Caco-2 (cell line): Measurements from ENCODE around the gene PITX1. TPM values are rescaled to one million over a fixed set of nuclear protein-coding genes. Genes with fewer than 3 reads are reported as not detected.

Source experiments
- BruUV-seq: library from RNA; stranded (reverse); fragments of 400-500 nt; replicated peaks from 2 replicates; lab custom pipeline; 2021; lab: Mats Ljungman, UMichigan
- CTCF ChIA-PET: fragments of 300-600 bp; sonication (Branson Sonifier 250); formaldehyde crosslinking; loops from one replicate; lab custom pipeline; 2022; ENCODE audit warnings: antibody characterized with exemption; lab: Charles Lee
- POLR2A ChIA-PET: fragments of 300-600 bp; sonication (Branson Sonifier 250); formaldehyde crosslinking; loops from one replicate; lab custom pipeline; 2022; ENCODE audit warnings: antibody characterized with exemption; lab: Charles Lee
- DNase-seq, 2 experiments: peaks; one replicate each; pipeline versions ENCODE4 v3.0.0 to v3.0.0-alpha.2; 2020 to 2022
- H3K27me3 ChIP-seq: replicated peaks from 2 replicates; pipeline ENCODE4 v1.6.0; 2011; ENCODE audit warnings: low read length; ENCODE audit not compliant: control insufficient read depth, insufficient read depth
- H3K36me3 ChIP-seq: 2 replicates; pipeline ENCODE4 v1.5.1; 2011; ENCODE audit warnings: low read length; ENCODE audit not compliant: control insufficient read depth, insufficient read depth
- H3K4me1 ChIP-seq: fragments of 250-450 bp; sonication (Bioruptor Pico); 2 replicates; pipeline ENCODE4 v1.5.1; 2020; ENCODE audit warnings: mild to moderate bottlenecking
- H3K4me3 ChIP-seq: 2 replicates; pipeline ENCODE4 v1.5.1; 2011; ENCODE audit warnings: low read depth, mild to moderate bottlenecking, control low read depth, low read length
- H3K9me3 ChIP-seq: fragments of 250-450 bp; sonication (Bioruptor Pico); 2 replicates; pipeline ENCODE4 v1.5.1; 2020; ENCODE audit warnings: mild to moderate bottlenecking, moderate library complexity
- H3K27ac Mint-ChIP-seq: one replicate; pipeline ENCODE4 v1.8.0; 2022; ENCODE audit warnings: mixed read lengths; ENCODE audit not compliant: unreplicated experiment
- H3K27me3 Mint-ChIP-seq: one replicate; pipeline ENCODE4 v1.8.0; 2022; ENCODE audit warnings: mixed read lengths; ENCODE audit not compliant: insufficient read depth, unreplicated experiment
- H3K36me3 Mint-ChIP-seq: one replicate; pipeline ENCODE4 v1.8.0; 2022; ENCODE audit warnings: mild to moderate bottlenecking, mixed read lengths; ENCODE audit not compliant: insufficient read depth, unreplicated experiment
- H3K4me1 Mint-ChIP-seq: one replicate; pipeline ENCODE4 v1.8.0; 2022; ENCODE audit warnings: low read depth, mixed read lengths; ENCODE audit not compliant: unreplicated experiment
- H3K4me3 Mint-ChIP-seq: one replicate; pipeline ENCODE4 v1.8.0; 2022; ENCODE audit warnings: mild to moderate bottlenecking, moderate library complexity, mixed read lengths; ENCODE audit not compliant: unreplicated experiment
- H3K9me3 Mint-ChIP-seq: one replicate; pipeline ENCODE4 v1.8.0; 2022; ENCODE audit warnings: mixed read lengths; ENCODE audit not compliant: unreplicated experiment
- intact Hi-C: fragments of 100-400 bp; cut with micrococcal nuclease; formaldehyde crosslinking; loops from one replicate; pipeline ENCODE4 v1.10.0; 2022; ENCODE audit not compliant: unreplicated experiment
- total RNA-seq: library from RNA; stranded (reverse); gene quantifications from 2 replicates; pipeline ENCODE4 v1.2.3, GENCODE V29; 2022
- TF ChIP-seq, protein P1 (sequence below), 2 experiments: fragments of 200-600 bp in 1 of 2; IDR thresholded peaks; 1 replicate in 1 of 2; 2 replicates in 1 of 2; pipeline versions ENCODE4 v1.5.1 to v1.8.0; 2011 to 2022; ENCODE audit warnings: antibody characterized with exemption in 1 of 2, control low read depth in 1 of 2, inconsistent platforms in 1 of 2, low read depth in 1 of 2, low read length in 1 of 2, mild to moderate bottlenecking in 1 of 2, moderate library complexity in 1 of 2; ENCODE audit not compliant: insufficient read depth in 1 of 2, severe bottlenecking in 1 of 2, unreplicated experiment in 1 of 2

PITX1 gene
- total RNA-seq, 1 experiment from 2014 or later, result 117 TPM

DNA sequence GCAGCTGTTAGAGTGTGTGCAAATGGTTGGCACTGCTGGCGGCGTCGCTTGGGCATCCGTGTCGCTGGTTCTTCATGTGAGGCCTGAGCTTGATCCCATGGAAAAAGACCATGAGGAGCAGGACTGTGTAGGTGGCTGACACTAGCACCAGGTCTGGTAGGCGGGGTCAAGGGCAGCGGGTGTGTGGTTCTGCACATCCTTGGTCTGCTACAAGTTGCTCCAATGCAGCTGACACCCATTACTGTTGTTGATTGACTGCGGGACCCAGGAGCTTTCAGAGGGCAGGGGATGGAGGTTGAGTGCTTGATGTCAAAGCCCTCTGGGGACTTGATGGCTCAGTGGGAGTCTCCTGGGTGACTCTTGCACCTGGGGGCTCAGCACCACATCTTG lies 29.0 kb upstream of the PITX1 start:
- Mint-ChIP-seq H3K4me3 (no peak overlapping the region), H3K36me3 (no peaks in the 10 kb centered on the region), H3K27ac (no peak overlapping the region), H3K27me3 (no peaks in the 10 kb centered on the region), H3K4me1 (peaks cover 7% of the 10 kb centered on the region), H3K9me3 (no peaks in the 10 kb centered on the region)
- Histone ChIP-seq H3K4me3 (no peak overlapping the region), H3K9me3 (no peaks in the 10 kb centered on the region), H3K4me1 (no peaks in the 10 kb centered on the region), H3K36me3 (no peaks in the 10 kb centered on the region), H3K27me3 (no peaks in the 10 kb centered on the region)
- no peak for DNase-seq
- ChIA-PET CTCF (interaction anchor here (1.6 kb wide), 1 partner anchor 158 kb away, joined by 3 read pairs; the partner anchor contains the start of gene PCBD2), POLR2A (no interaction called here)
- intact Hi-C loops, result no loop called here
- BruUV-seq, result no TSS peak
- TF ChIP-seq, protein P1, sequence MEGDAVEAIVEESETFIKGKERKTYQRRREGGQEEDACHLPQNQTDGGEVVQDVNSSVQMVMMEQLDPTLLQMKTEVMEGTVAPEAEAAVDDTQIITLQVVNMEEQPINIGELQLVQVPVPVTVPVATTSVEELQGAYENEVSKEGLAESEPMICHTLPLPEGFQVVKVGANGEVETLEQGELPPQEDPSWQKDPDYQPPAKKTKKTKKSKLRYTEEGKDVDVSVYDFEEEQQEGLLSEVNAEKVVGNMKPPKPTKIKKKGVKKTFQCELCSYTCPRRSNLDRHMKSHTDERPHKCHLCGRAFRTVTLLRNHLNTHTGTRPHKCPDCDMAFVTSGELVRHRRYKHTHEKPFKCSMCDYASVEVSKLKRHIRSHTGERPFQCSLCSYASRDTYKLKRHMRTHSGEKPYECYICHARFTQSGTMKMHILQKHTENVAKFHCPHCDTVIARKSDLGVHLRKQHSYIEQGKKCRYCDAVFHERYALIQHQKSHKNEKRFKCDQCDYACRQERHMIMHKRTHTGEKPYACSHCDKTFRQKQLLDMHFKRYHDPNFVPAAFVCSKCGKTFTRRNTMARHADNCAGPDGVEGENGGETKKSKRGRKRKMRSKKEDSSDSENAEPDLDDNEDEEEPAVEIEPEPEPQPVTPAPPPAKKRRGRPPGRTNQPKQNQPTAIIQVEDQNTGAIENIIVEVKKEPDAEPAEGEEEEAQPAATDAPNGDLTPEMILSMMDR (IDR thresholded peaks at IDR 0.05; ENCODE audit: insufficient read depth in 1 of 2, low read depth in 1 of 2, low read length in 1 of 2, severe bottlenecking in 1 of 2, unreplicated experiment in 1 of 2), result no peak

DNA sequence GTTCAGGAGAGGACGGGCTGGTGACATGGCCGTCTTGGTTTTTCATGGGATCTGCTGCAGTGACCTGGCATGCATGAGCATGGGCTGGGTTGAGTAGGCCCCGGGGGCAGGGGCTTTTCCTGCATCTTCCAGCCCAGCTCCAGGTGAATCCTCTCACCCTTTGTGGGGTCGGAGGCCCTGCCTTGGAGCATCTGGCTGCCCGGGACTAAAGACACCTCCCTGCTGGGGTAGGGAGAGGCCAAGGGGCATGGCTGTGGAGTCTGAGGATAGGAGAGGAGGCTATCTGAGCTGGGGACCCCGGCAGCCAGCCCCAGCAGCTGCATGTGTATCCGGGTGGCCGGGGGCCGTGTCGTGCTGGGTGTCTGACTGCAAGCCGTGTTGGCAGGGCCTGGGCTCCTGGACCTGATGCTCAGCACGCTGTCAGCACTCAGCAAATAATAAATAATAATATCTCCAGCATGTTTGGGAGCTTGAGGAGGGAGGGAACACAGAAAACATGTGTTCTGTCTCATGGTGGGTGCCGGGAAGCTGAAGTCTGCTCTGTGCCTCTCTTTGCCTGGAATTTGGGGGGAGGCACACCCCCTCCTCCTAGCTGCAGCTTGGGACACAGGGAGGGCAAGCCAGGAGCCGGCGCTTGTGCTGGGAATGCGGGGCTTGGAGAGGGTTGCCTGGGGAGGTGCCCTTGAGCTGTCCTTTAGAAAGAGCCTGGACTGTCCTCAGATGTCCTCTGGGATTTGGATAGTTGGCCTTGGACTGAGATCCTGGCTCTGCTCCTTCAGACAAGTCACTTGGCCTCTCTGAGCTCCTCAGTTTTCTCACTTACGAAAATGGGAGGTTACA lies 28.4 kb upstream of the PITX1 start:
- H3K4me1 ChIP-seq, result no peaks in the 10 kb centered on the region
- ChIA-PET POLR2A (interaction anchor here (0.5 kb wide), 1 partner anchor 363 kb away, joined by 5 read pairs; no protein-coding TSS in a partner anchor), CTCF (interaction anchor here (0.6 to 1.6 kb wide), 2 partner anchors 9 to 158 kb away, joined by 3 read pairs; partner anchors contain the start of gene PCBD2)
- H3K27me3 ChIP-seq, result no peaks in the 10 kb centered on the region
- peaks cover 7% of the 10 kb centered on the region for H3K4me1 Mint-ChIP-seq
- H3K4me3 Mint-ChIP-seq, result no peak overlapping the region
- no peak for DNase-seq
- no peak overlapping the region for H3K4me3 ChIP-seq
- no peaks in the 10 kb centered on the region for H3K36me3 ChIP-seq
- TF ChIP-seq, protein P1 (IDR thresholded peaks at IDR 0.05; ENCODE audit: insufficient read depth in 1 of 2, low read depth in 1 of 2, low read length in 1 of 2, severe bottlenecking in 1 of 2, unreplicated experiment in 1 of 2), result no peak
- H3K9me3 Mint-ChIP-seq, result no peaks in the 10 kb centered on the region
- no peaks in the 10 kb centered on the region for H3K36me3 Mint-ChIP-seq
- no peak overlapping the region for H3K27ac Mint-ChIP-seq
- BruUV-seq, result no TSS peak
- intact Hi-C loops, result no loop called here
- no peaks in the 10 kb centered on the region for H3K27me3 Mint-ChIP-seq
- H3K9me3 ChIP-seq, result no peaks in the 10 kb centered on the region

DNA sequence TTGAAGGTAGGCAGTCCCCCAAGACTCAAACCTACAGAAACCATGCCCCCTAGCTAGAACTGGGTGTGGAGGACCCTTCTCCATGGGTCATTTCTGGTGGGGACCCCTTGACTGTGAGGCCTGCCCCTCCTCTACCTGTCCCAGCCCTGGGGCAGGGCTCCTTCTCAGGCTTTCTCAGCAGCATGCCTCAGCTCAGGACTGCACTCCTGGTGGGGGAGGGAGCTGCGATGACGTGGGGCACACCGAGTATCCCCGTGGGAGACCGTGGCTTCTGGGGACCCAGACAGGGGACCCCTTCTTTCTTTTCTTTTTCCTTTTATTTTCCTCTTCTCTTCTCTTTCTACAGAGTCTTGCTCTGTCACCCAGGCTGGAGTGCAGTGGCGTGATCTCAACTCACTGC lies 27.0 kb upstream of the PITX1 start:
- Histone ChIP-seq H3K4me3 (no peak overlapping the region), H3K27me3 (no peaks in the 10 kb centered on the region), H3K36me3 (no peaks in the 10 kb centered on the region), H3K4me1 (no peaks in the 10 kb centered on the region), H3K9me3 (no peaks in the 10 kb centered on the region)
- no peak overlapping the region for H3K4me3 Mint-ChIP-seq
- no peak for DNase-seq
- H3K27me3 Mint-ChIP-seq, result no peaks in the 10 kb centered on the region
- BruUV-seq, result no TSS peak
- TF ChIP-seq, protein P1 (IDR thresholded peaks at IDR 0.05; ENCODE audit: insufficient read depth in 1 of 2, low read depth in 1 of 2, low read length in 1 of 2, severe bottlenecking in 1 of 2, unreplicated experiment in 1 of 2), result no peak
- no peak overlapping the region for H3K27ac Mint-ChIP-seq
- intact Hi-C loops, result no loop called here
- ChIA-PET POLR2A (no interaction called here), CTCF (interaction anchor here (2.2 kb wide), 1 partner anchor 119 kb away, joined by 8 read pairs; no protein-coding TSS in a partner anchor)
- no peaks in the 10 kb centered on the region for H3K36me3 Mint-ChIP-seq
- H3K9me3 Mint-ChIP-seq, result no peaks in the 10 kb centered on the region
- H3K4me1 Mint-ChIP-seq, result peaks cover 7% of the 10 kb centered on the region
